Cardiac muscle cell (in vitro differentiated cells and primary cell): ENCODE measurements around the gene FMN2. TPM values are rescaled to one million over a fixed set of nuclear protein-coding genes. Genes with fewer than 3 reads are reported as not detected.

Experiments used
- DNase-seq, 2 donors: peaks; one replicate each; pipeline versions ENCODE4 v3.0.0 to v3.0.0-alpha.2; 2010 to 2017; ENCODE audit warnings: low read depth in 1 of 2, low spot score in 1 of 2
- H3K27ac ChIP-seq: fragments of 200-600 bp; sonication (generic); 2 replicates; pipeline ENCODE4 v1.5.1; 2016
- H3K27me3 ChIP-seq: fragments of 200-600 bp; sonication (generic); 2 replicates; pipeline ENCODE4 v1.6.0; 2016; ENCODE audit warnings: control low read depth
- H3K36me3 ChIP-seq: fragments of 200-600 bp; sonication (generic); 2 replicates; pipeline ENCODE4 v1.5.1; 2016; ENCODE audit warnings: control low read depth
- H3K4me1 ChIP-seq: fragments of 200-600 bp; sonication (generic); 2 replicates; pipeline ENCODE4 v1.8.1; 2017; ENCODE audit warnings: low read depth, mild to moderate bottlenecking, mixed run types
- H3K4me3 ChIP-seq: fragments of 200-600 bp; sonication (generic); 2 replicates; pipeline ENCODE4 v1.5.1; 2016; ENCODE audit warnings: mild to moderate bottlenecking
- H3K9me3 ChIP-seq: fragments of 200-600 bp; sonication (generic); 2 replicates; pipeline ENCODE4 v1.5.1; 2017; ENCODE audit warnings: low read depth, mild to moderate bottlenecking, control low read depth
- polyA plus RNA-seq: library from polyadenylated mRNA; unstranded; fragments of >200 nt; fragmentation: Nextera tagmentation; extraction: Ambion mirVana; gene quantifications from 2 replicates; pipeline ENCODE4 v1.2.1, GENCODE V29; 2016
- total RNA-seq: library from RNA; depleted of rRNA; stranded (reverse); fragments of >200 nt; gene quantifications from 2 replicates; pipeline ENCODE4 v1.2.3, GENCODE V29; 2016
- TF ChIP-seq, protein P1 (sequence below): IDR thresholded peaks from 2 replicates; pipeline ENCODE4 v1.5.1; 2012; ENCODE audit warnings: low read depth, mild to moderate bottlenecking, low read length

FMN2 gene
- total and polyA plus RNA-seq, 2 experiments from 2014 or later = 0.42 to 2.7 TPM

DNA sequence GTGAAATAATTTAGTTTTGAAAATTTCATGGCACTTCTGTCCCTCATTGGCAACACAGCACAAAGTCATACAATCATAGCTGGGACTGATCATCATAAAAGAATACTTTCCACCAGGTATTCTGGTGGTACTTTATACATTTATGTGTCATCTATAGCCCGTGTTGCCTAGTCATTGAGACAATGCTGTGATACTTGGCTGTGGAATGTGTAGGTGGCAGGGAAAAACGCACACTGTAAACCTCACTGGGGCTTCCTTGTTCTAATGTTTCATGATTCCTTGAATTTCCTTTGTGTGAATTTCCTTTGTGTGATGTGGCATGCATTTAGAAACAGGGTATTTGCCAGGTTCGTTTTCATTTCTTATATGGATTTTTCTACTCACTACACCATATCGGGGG is 118.3 kb downstream of the FMN2 start:
- no peaks in the 10 kb centered on the region for H3K4me1 ChIP-seq
- no peak for DNase-seq
- TF ChIP-seq, protein P1, sequence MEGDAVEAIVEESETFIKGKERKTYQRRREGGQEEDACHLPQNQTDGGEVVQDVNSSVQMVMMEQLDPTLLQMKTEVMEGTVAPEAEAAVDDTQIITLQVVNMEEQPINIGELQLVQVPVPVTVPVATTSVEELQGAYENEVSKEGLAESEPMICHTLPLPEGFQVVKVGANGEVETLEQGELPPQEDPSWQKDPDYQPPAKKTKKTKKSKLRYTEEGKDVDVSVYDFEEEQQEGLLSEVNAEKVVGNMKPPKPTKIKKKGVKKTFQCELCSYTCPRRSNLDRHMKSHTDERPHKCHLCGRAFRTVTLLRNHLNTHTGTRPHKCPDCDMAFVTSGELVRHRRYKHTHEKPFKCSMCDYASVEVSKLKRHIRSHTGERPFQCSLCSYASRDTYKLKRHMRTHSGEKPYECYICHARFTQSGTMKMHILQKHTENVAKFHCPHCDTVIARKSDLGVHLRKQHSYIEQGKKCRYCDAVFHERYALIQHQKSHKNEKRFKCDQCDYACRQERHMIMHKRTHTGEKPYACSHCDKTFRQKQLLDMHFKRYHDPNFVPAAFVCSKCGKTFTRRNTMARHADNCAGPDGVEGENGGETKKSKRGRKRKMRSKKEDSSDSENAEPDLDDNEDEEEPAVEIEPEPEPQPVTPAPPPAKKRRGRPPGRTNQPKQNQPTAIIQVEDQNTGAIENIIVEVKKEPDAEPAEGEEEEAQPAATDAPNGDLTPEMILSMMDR = no peak
- H3K27ac ChIP-seq = no peak overlapping the region
- H3K4me3 ChIP-seq = no peak overlapping the region
- H3K36me3 ChIP-seq = no peaks in the 10 kb centered on the region
- no peaks in the 10 kb centered on the region for H3K27me3 ChIP-seq
- no peaks in the 10 kb centered on the region for H3K9me3 ChIP-seq

- Histone ChIP-seq H3K27me3 (no peaks in the 10 kb centered on the region), H3K9me3 (no peaks in the 10 kb centered on the region), H3K36me3 (no peaks in the 10 kb centered on the region), H3K27ac (no peak overlapping the region), H3K4me3 (no peak overlapping the region), H3K4me1 (no peaks in the 10 kb centered on the region)
- DNase-seq = no peak
- TF ChIP-seq, protein P1 = no peak
These were observed 120.9 kb downstream of the FMN2 start for GRCh38 chr1:240212556-240212955.

- Histone ChIP-seq H3K27ac (no peak overlapping the region), H3K4me1 (peaks cover 5% of the 10 kb centered on the region), H3K27me3 (no peaks in the 10 kb centered on the region), H3K9me3 (no peaks in the 10 kb centered on the region), H3K4me3 (no peak overlapping the region), H3K36me3 (no peaks in the 10 kb centered on the region)
- no peak for DNase-seq
- TF ChIP-seq, protein P1 = no peak
These were observed 125.7 kb downstream of the FMN2 start for GRCh38 chr1:240217403-240217802.

GRCh38 chr1:240219104-240219503 is 127.4 kb downstream of the FMN2 start:
- no peaks in the 10 kb centered on the region for H3K9me3 ChIP-seq
- no peak for DNase-seq
- no peaks in the 10 kb centered on the region for H3K36me3 ChIP-seq

GRCh38 chr1:240226102-240226501 is 134.4 kb downstream of the FMN2 start:
- TF ChIP-seq, protein P1 = no peak
- no peak overlapping the region for H3K27ac ChIP-seq
- H3K36me3 ChIP-seq = no peaks in the 10 kb centered on the region
- no peaks in the 10 kb centered on the region for H3K27me3 ChIP-seq
- DNase-seq = no peak
- no peaks in the 10 kb centered on the region for H3K9me3 ChIP-seq
- H3K4me1 ChIP-seq = no peaks in the 10 kb centered on the region
- H3K4me3 ChIP-seq = no peak overlapping the region

More at GRCh38 chr1:240219104-240219503, 127.4 kb downstream of the FMN2 start:
- no peak overlapping the region for H3K4me3 ChIP-seq
- TF ChIP-seq, protein P1 = no peak
- H3K4me1 ChIP-seq = peaks cover 5% of the 10 kb centered on the region
- no peak overlapping the region for H3K27ac ChIP-seq
- no peaks in the 10 kb centered on the region for H3K27me3 ChIP-seq

GRCh38 chr1:240230816-240231215 is 139.1 kb downstream of the FMN2 start:
- Histone ChIP-seq H3K4me3 (no peak overlapping the region), H3K36me3 (no peaks in the 10 kb centered on the region), H3K27ac (no peak overlapping the region), H3K9me3 (no peaks in the 10 kb centered on the region), H3K27me3 (no peaks in the 10 kb centered on the region), H3K4me1 (peaks cover 6% of the 10 kb centered on the region)
- no peak for DNase-seq
- TF ChIP-seq, protein P1 = no peak
